ENCODE data around the gene SIK3. TPM values are rescaled to one million over a fixed set of nuclear protein-coding genes. Genes with fewer than 3 reads are reported as not detected.

Gene SIK3
- total RNA-seq, 1 donor from 2014 or later = 15.1 TPM

GRCh38 chr11:117016747-117017146 is 81.5 kb downstream of the SIK3 start:
- no peak for DNase-seq (ENCODE audit: extremely low read depth, low read depth, low spot score)

GRCh38 chr11:117016246-117016645 is 82.0 kb downstream of the SIK3 start:
- DNase-seq (ENCODE audit: extremely low read depth, low read depth, low spot score) = no peak

- DNase-seq (ENCODE audit: extremely low read depth, low read depth, low spot score) = no peak
Observed at GRCh38 chr11:117011541-117011898, 86.7 kb downstream of the SIK3 start.

- peak; percentile 25 for DNase-seq (ENCODE audit: extremely low read depth, low read depth, low spot score)
Observed at GRCh38 chr11:117010808-117011540, 87.3 kb downstream of the SIK3 start.

GRCh38 chr11:117009905-117010605 is 88.2 kb downstream of the SIK3 start:
- DNase-seq (ENCODE audit: extremely low read depth, low read depth, low spot score) = no peak

GRCh38 chr11:117005758-117006157 is 92.5 kb downstream of the SIK3 start:
- no peak for DNase-seq (ENCODE audit: extremely low read depth, low read depth, low spot score)

GRCh38 chr11:117002639-117003299 is 95.5 kb downstream of the SIK3 start:
- no peak for DNase-seq (ENCODE audit: extremely low read depth, low read depth, low spot score)

GRCh38 chr11:117000014-117000737 is 98.1 kb downstream of the SIK3 start:
- DNase-seq (ENCODE audit: extremely low read depth, low read depth, low spot score) = no peak

GRCh38 chr11:116997071-116997470 is 101.2 kb downstream of the SIK3 start:
- no peak for DNase-seq (ENCODE audit: extremely low read depth, low read depth, low spot score)

GRCh38 chr11:116994195-116994594 is 104.0 kb downstream of the SIK3 start:
- no peak for DNase-seq (ENCODE audit: extremely low read depth, low read depth, low spot score)

GRCh38 chr11:116993599-116993998 is 104.6 kb downstream of the SIK3 start:
- no peak for DNase-seq (ENCODE audit: extremely low read depth, low read depth, low spot score)

- no peak for DNase-seq (ENCODE audit: extremely low read depth, low read depth, low spot score)
Observed at GRCh38 chr11:116991491-116991890, 106.7 kb downstream of the SIK3 start.

GRCh38 chr11:116990811-116991210 is 107.4 kb downstream of the SIK3 start:
- DNase-seq (ENCODE audit: extremely low read depth, low read depth, low spot score) = no peak

GRCh38 chr11:116990061-116990473 is 108.2 kb downstream of the SIK3 start:
- no peak for DNase-seq (ENCODE audit: extremely low read depth, low read depth, low spot score)

- no peak for DNase-seq (ENCODE audit: extremely low read depth, low read depth, low spot score)
Observed at GRCh38 chr11:116989184-116989583, 109.0 kb downstream of the SIK3 start.

GRCh38 chr11:116986521-116987105 is 111.6 kb downstream of the SIK3 start:
- DNase-seq (ENCODE audit: extremely low read depth, low read depth, low spot score) = no peak

- no peak for DNase-seq (ENCODE audit: extremely low read depth, low read depth, low spot score)
Observed at GRCh38 chr11:116984589-116984988, 113.6 kb downstream of the SIK3 start.

GRCh38 chr11:116984186-116984585 is 114.0 kb downstream of the SIK3 start:
- no peak for DNase-seq (ENCODE audit: extremely low read depth, low read depth, low spot score)

- DNase-seq (ENCODE audit: extremely low read depth, low read depth, low spot score) = no peak
Observed at GRCh38 chr11:116981266-116981885, 116.9 kb downstream of the SIK3 start.

- DNase-seq (ENCODE audit: extremely low read depth, low read depth, low spot score) = no peak
Observed at GRCh38 chr11:116980136-116980793, 118.0 kb downstream of the SIK3 start.
